ENCODE results near the gene NOL8. TPM values are rescaled to one million over a fixed set of nuclear protein-coding genes. Genes with fewer than 3 reads are reported as not detected.

The NOL8 gene
- total RNA-seq, 1 experiment from 2014 or later = 48.2 TPM

DNA sequence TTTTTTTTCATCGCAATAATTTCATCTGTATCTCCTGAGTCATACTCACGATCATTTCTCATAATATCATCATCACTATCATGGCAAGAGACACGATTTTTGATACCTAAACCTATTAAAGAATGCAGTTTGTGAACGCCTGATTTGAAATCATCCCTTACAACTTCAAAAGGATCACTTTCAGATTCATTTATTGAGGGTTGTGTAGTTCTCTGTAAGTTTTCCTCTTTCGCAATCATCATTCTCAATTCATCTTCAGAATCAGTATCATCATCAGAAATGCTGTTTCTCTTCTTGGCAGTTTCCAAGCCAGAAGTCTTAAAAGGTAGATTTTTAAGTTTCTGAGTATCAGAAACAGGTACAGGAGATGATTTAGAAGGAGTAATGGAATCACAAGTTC, 9.7 kb downstream of the NOL8 start (continued):
- TF ChIP-seq, protein P1, sequence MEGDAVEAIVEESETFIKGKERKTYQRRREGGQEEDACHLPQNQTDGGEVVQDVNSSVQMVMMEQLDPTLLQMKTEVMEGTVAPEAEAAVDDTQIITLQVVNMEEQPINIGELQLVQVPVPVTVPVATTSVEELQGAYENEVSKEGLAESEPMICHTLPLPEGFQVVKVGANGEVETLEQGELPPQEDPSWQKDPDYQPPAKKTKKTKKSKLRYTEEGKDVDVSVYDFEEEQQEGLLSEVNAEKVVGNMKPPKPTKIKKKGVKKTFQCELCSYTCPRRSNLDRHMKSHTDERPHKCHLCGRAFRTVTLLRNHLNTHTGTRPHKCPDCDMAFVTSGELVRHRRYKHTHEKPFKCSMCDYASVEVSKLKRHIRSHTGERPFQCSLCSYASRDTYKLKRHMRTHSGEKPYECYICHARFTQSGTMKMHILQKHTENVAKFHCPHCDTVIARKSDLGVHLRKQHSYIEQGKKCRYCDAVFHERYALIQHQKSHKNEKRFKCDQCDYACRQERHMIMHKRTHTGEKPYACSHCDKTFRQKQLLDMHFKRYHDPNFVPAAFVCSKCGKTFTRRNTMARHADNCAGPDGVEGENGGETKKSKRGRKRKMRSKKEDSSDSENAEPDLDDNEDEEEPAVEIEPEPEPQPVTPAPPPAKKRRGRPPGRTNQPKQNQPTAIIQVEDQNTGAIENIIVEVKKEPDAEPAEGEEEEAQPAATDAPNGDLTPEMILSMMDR (IDR thresholded peaks at IDR 0.05 in 2 of 3, conservative IDR thresholded peaks at IDR 0.05 in 1 of 3; ENCODE audit: borderline replicate concordance in 1 of 3, insufficient read depth in 1 of 3, low read depth in 2 of 3, low read length in 2 of 3) = no peak
- TF ChIP-seq EZH2phosphoT487 (IDR thresholded peaks at IDR 0.05; ENCODE audit: borderline replicate concordance) (no peak), SP1 (IDR thresholded peaks at IDR 0.05; ENCODE audit: low read depth) (no peak), ZFX (IDR thresholded peaks at IDR 0.05) (no peak), JUND (IDR thresholded peaks at IDR 0.05) (no peak), POLR2AphosphoS5 (IDR thresholded peaks at IDR 0.05; ENCODE audit: low read depth, low read length) (no peak), EGR1 (IDR thresholded peaks at IDR 0.05; ENCODE audit: low read depth) (no peak)

- H3K4me2 ChIP-seq (ENCODE audit: low read length) = no peak overlapping the region
- no peaks in the 10 kb centered on the region for H3K9me3 ChIP-seq (ENCODE audit: control insufficient read depth in 1 of 2, insufficient read depth in 1 of 2, low read depth in 1 of 2, low read length in 2 of 2)
- peaks cover 51 to 62% of the 10 kb centered on the region in 2 experiments; a peak in 3 of 4 replicates for H3K36me3 ChIP-seq (ENCODE audit: control insufficient read depth in 1 of 2, insufficient read depth in 2 of 2, low read length in 2 of 2)
- H3K9me2 ChIP-seq (ENCODE audit: insufficient read depth) = no peaks in the 10 kb centered on the region
- intact Hi-C loops (cut with micrococcal nuclease) = no loop called here
- H3K9ac ChIP-seq (ENCODE audit: low read length) = no peak overlapping the region
- H4K20me1 ChIP-seq (ENCODE audit: insufficient read depth) = no peaks in the 10 kb centered on the region
- no peaks in the 10 kb centered on the region for H3K4me1 ChIP-seq (ENCODE audit: control insufficient read depth in 1 of 2, insufficient read depth in 2 of 2, low read length in 2 of 2)
- ChIA-PET RAD21 (ENCODE audit: low non-redundant PET in 1 of 2, low total read pairs in 2 of 2, uncharacterized antibody in 2 of 2, unreplicated experiment in 2 of 2) (no interaction called here), POLR2A (no interaction called here), CTCF (no interaction called here)
- no peak overlapping the region for H3K4me3 ChIP-seq (replicated peaks in 1 of 2; ENCODE audit: low read depth in 1 of 2, low read length in 2 of 2)
- H3K27ac ChIP-seq (ENCODE audit: low read depth, low read length) = no peak overlapping the region
- DNase-seq (ENCODE audit: low read depth, low spot score) (no peak), ATAC-seq (no peak)
- H3K27me3 ChIP-seq (ENCODE audit: insufficient read depth, low read length) = no peaks in the 10 kb centered on the region
- BruUV-seq (replicated peaks) = no TSS peak
- H3K79me2 ChIP-seq (ENCODE audit: insufficient read depth, low read length) = peaks cover 20% of the 10 kb centered on the region
- no peak overlapping the region for H2AFZ ChIP-seq (ENCODE audit: low read depth, low read length, poor library complexity, severe bottlenecking)
- no peak for TF ChIP-seq POLR2AphosphoS5 (IDR thresholded peaks at IDR 0.05; ENCODE audit: low read depth, low read length)
- no peak for TF ChIP-seq SRF (IDR thresholded peaks at IDR 0.05; ENCODE audit: low read depth)
- TF ChIP-seq MAX (IDR thresholded peaks at IDR 0.05) = no peak
- no peak for TF ChIP-seq YY1 (IDR thresholded peaks at IDR 0.05; ENCODE audit: extremely low read depth, insufficient replicate concordance, low read depth, low read length)
- TF ChIP-seq EZH2 (IDR thresholded peaks at IDR 0.05) = no peak
- TF ChIP-seq POLR2A (IDR thresholded peaks at IDR 0.05; ENCODE audit: borderline replicate concordance, extremely low read depth, insufficient read depth, insufficient read length) = no peak
- TF ChIP-seq EGR1 (IDR thresholded peaks at IDR 0.05; ENCODE audit: low read depth) = no peak
- no peak for TF ChIP-seq TCF7L2 (IDR thresholded peaks at IDR 0.05; ENCODE audit: borderline replicate concordance, extremely low read depth, insufficient read depth, insufficient read length)
- TF ChIP-seq SP1 (IDR thresholded peaks at IDR 0.05; ENCODE audit: low read depth) = no peak
- TF ChIP-seq FOSL1 (IDR thresholded peaks at IDR 0.05; ENCODE audit: low read depth) = no peak
- no peak for TF ChIP-seq ELF1 (IDR thresholded peaks at IDR 0.05; ENCODE audit: borderline replicate concordance, low read depth)
- TF ChIP-seq, protein P2, sequence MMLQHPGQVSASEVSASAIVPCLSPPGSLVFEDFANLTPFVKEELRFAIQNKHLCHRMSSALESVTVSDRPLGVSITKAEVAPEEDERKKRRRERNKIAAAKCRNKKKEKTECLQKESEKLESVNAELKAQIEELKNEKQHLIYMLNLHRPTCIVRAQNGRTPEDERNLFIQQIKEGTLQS (IDR thresholded peaks at IDR 0.05) = no peak
- TF ChIP-seq SIN3A (IDR thresholded peaks at IDR 0.05; ENCODE audit: low read depth) = no peak
- no peak for TF ChIP-seq REST (IDR thresholded peaks at IDR 0.05; ENCODE audit: low read depth)
- TF ChIP-seq EZH2phosphoT487 (IDR thresholded peaks at IDR 0.05; ENCODE audit: borderline replicate concordance) = no peak
- no peak for TF ChIP-seq ZFX (IDR thresholded peaks at IDR 0.05)
- TF ChIP-seq, protein P3, sequence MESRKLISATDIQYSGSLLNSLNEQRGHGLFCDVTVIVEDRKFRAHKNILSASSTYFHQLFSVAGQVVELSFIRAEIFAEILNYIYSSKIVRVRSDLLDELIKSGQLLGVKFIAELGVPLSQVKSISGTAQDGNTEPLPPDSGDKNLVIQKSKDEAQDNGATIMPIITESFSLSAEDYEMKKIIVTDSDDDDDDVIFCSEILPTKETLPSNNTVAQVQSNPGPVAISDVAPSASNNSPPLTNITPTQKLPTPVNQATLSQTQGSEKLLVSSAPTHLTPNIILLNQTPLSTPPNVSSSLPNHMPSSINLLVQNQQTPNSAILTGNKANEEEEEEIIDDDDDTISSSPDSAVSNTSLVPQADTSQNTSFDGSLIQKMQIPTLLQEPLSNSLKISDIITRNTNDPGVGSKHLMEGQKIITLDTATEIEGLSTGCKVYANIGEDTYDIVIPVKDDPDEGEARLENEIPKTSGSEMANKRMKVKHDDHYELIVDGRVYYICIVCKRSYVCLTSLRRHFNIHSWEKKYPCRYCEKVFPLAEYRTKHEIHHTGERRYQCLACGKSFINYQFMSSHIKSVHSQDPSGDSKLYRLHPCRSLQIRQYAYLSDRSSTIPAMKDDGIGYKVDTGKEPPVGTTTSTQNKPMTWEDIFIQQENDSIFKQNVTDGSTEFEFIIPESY (IDR thresholded peaks at IDR 0.05; ENCODE audit: extremely low read depth, insufficient replicate concordance, low read length) = no peak
Measured at GRCh38 chr9:92313624-92314012, 11.5 kb downstream of the NOL8 start.

All from HCT116 (cell line).